GM12872 (cell line): ENCODE results near the gene CDK5RAP1.

Experiments used
- CTCF ChIP-seq: IDR thresholded peaks from 3 replicates; pipeline ENCODE4 v1.5.1; 2011; ENCODE audit warnings: low read depth, mild to moderate bottlenecking, low read length, moderate library complexity; ENCODE audit not compliant: insufficient read depth

CDK5RAP1 gene

DNA sequence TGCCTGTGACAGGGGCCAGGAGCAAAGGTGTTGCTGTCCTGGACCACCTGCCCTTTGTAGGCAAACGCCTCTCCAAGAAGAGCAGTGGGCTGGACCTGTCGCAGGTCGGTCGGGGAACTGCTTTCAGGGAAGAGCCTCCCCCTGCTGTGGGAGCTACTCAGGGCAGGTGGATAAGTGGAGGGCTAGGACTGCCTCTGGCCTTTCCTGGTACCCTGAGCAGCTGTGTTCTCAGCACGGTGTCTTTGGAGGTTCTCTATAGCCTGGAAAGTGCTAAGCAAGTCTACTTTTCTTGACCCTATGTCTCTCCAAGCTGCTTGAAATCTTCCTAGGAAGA lies 83.3 kb downstream of the CDK5RAP1 start:
- TF ChIP-seq CTCF, result no peak

DNA sequence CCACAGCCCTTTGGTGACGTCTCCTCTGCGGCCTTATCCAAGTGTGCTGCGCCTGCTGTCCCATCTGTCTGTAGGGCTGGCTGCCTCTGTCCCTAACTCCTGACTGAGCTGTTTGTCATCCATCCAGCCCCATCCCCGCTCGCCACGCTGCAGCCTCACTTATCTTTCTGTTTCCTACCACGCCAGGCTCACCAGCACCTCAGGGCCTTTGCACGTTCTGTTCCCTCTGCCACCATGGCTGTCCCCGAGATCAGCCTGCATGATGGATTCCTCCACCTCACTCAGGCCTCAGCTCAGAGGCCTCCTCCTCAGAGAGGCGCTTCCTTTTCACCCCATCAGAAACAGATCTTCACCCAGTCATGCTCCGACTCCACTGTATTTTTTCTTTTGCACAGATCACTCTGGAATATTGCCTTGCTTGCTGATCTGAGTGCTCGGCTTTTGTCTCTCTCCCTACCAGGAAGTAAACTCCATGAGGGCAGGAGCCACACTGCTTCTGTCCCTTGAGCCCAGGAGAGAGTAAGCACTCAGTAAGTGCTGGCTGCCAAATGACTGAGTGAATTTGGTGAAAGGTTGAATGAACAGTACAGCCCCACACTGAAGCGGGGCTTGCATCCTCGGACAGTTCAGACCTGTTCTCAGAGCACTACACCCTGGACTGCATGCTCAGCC lies 83.8 kb downstream of the CDK5RAP1 start:
- TF ChIP-seq CTCF, result no peak

DNA sequence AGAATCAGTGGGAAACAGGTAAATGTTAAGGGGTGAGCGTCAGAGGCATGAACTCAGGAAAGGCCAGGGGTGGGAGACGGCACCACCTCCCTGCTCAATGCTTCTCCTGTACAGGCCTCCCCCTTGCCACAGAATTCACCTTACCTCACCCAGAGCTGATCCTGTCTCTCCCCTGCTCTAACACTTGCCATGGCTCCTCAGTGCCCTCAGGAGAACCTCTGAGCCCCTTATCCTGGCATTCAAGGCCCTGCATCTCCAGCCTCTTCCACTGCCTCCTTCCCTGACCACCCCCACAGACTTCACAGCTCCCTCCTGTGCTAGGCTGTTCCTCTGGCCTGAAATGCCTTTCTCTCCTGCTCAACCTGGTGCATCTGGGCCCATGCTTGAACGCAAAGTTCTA lies 84.4 kb downstream of the CDK5RAP1 start:
- TF ChIP-seq CTCF, result no peak

GRCh38 chr20:33316343-33316742 lies 85.0 kb downstream of the CDK5RAP1 start:
- TF ChIP-seq CTCF, result no peak

DNA sequence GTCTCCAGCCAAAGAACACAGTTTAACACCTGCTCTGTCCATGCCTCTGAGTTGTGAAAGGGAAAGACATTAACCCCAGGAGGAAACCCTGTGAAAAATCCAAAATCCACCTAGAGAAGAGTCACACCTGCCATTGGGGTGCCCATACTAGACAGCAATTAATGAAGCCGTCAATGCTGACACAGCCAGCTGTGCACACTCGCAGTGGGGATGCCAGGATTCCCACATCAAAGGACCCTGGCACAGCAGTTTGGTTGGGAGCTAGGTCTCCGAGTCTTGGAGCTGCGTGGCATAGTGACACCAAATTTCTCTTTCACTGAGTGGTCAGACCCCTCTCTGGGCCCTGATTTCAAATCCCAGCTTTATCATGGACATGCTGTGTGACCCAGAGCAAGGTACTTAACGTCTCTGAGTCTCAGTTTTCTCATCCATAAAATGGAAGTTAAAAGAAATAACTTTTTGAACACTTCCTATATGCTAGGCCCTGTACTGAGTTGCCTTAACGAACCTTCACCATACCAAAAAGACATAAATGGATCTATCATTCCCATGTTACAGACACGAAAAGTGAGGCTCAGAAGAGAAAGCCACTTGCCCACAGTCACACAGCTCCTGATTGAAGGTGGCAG lies 87.5 kb downstream of the CDK5RAP1 start:
- TF ChIP-seq CTCF, result no peak

DNA sequence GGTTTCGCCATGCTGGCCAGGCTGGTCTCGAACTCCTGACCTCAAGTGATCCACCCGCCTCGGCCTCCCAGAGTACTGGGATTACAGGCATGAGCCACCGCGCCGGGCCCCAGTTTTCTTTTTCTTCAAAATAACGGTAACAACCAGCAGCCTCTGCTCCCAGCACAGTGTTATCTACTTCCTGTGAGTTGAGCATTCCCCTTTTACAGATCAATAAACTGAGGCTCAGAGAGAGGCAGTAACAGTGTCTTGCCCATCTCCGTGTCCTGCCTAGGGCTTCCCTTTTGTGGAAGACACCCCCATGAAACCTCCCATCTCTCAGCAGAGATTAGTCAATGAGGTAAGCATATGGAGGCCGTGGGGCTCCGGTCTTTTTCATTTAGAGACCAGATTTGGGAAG lies 88.7 kb downstream of the CDK5RAP1 start:
- TF ChIP-seq CTCF, result no peak

DNA sequence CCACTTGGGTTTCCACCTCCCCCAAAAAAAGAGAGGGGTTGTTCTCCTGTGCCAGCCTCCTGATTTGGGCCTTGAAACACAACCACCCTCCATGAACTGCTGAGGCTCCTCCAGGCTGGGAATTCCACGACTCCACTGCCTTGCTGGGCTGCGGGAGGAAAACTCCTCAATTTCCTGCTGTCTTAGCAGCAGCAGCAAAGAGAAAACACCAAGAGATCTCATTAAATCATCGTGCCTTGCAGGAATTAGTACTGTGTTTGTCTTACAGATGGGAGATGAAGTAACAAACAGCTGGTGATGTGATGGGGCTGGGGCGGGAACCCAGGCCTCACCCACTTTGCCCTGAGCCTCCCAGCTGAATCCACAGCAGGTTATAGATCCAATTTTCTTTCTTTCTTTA lies 89.3 kb downstream of the CDK5RAP1 start:
- no peak for TF ChIP-seq CTCF
